Measurements from ENCODE around the gene ALOX15B.

The ALOX15B gene

GRCh38 chr17:8038954-8039610 is at the start of gene ALOX15B:
Gene ALOX15B (plus strand): TSS chr17:8039059. CDS start chr17:8039156, 97 bp downstream.
- DNase-seq = no peak

GRCh38 chr17:7989781-7990655 is 48.8 kb upstream of the ALOX15B start:
- peak; percentile 88 to 91 for DNase-seq

- DNase-seq = no peak
Measured at GRCh38 chr17:7992516-7992915, 46.3 kb upstream of the ALOX15B start.

- peak; percentile 34 to 66 for DNase-seq
Measured at GRCh38 chr17:7992924-7993323, 45.9 kb upstream of the ALOX15B start.

GRCh38 chr17:7993972-7994589 is 44.8 kb upstream of the ALOX15B start:
- DNase-seq = no peak

GRCh38 chr17:7995724-7996123 is 43.1 kb upstream of the ALOX15B start:
- no peak for DNase-seq

GRCh38 chr17:7997186-7997585 is 41.7 kb upstream of the ALOX15B start:
- DNase-seq = peak; percentile 32 to 41

- DNase-seq = no peak
Measured at GRCh38 chr17:8001976-8002720, 36.7 kb upstream of the ALOX15B start, which contains the start of gene GUCY2D. Gene GUCY2D (plus strand): TSS chr17:8002615. CDS start chr17:8003048, 433 bp downstream.

GRCh38 chr17:8002721-8003593 is 35.9 kb upstream of the ALOX15B start:
- DNase-seq = no peak

GRCh38 chr17:8003594-8004181 is 35.2 kb upstream of the ALOX15B start:
- DNase-seq = no peak

GRCh38 chr17:8004899-8005298 is 34.0 kb upstream of the ALOX15B start:
- no peak for DNase-seq

- DNase-seq = no peak
Measured at GRCh38 chr17:8005357-8005756, 33.5 kb upstream of the ALOX15B start.

- no peak for DNase-seq
Measured at GRCh38 chr17:8005967-8006730, 32.7 kb upstream of the ALOX15B start.

GRCh38 chr17:8006836-8007680 is 31.8 kb upstream of the ALOX15B start:
- DNase-seq = no peak

GRCh38 chr17:8007836-8008235 is 31.0 kb upstream of the ALOX15B start:
- no peak for DNase-seq

- DNase-seq = no peak
Measured at GRCh38 chr17:8012045-8012580, 26.7 kb upstream of the ALOX15B start.

- no peak for DNase-seq
Measured at GRCh38 chr17:8012996-8013640, 25.7 kb upstream of the ALOX15B start.

- no peak for DNase-seq
Measured at GRCh38 chr17:8013731-8014557, 24.9 kb upstream of the ALOX15B start.

Measured in CD4-positive, alpha-beta T cell treated with Interleukin-4 for 1 hour (primary cell).